H1 (cell line): ENCODE measurements around the gene TMEM181. TPM values are rescaled to one million over a fixed set of nuclear protein-coding genes. Genes with fewer than 3 reads are reported as not detected.

Experiments
- CTCF ChIA-PET: fragments of 300-600 bp; sonication (Branson Sonifier 250); formaldehyde crosslinking; loops from one replicate; lab custom pipeline; 2021; ENCODE audit not compliant: partially characterized antibody; lab: Charles Lee
- POLR2A ChIA-PET: fragments of 300-600 bp; sonication (Branson Sonifier 250); formaldehyde crosslinking; loops from one replicate; lab custom pipeline; 2021; ENCODE audit warnings: inconsistent platforms; ENCODE audit not compliant: partially characterized antibody; lab: Charles Lee
- DNase-seq, 2 experiments: peaks; one replicate each; pipeline versions ENCODE4 v3.0.0 to v3.0.0-alpha.2; 2010 to 2022; ENCODE audit warnings: low spot score in 2 of 2, low read depth in 1 of 2, mixed read lengths in 1 of 2
- FAIRE-seq: peaks from 2 replicates; lab custom pipeline; 2011; peaks lifted over from hg19 to GRCh38; lab: Jason Lieb, UNC
- H2AFZ ChIP-seq: 2 replicates; pipeline ENCODE4 v1.8.1; 2012; ENCODE audit warnings: low read length, inconsistent platforms
- H2AK5ac ChIP-seq: 2 replicates; pipeline ENCODE4 v1.6.1; 2013; ENCODE audit warnings: low read depth, low read length
- H2BK120ac ChIP-seq: replicated peaks from 2 replicates; pipeline ENCODE3; 2013; ENCODE audit warnings: low read depth, low read length, inconsistent platforms
- H2BK12ac ChIP-seq: 2 replicates; pipeline ENCODE4 v1.6.1; 2013; ENCODE audit warnings: low read depth, low read length
- H2BK15ac ChIP-seq: 2 replicates; pipeline ENCODE4 v1.6.1; 2013; ENCODE audit warnings: low read length
- H2BK20ac ChIP-seq: 2 replicates; pipeline ENCODE4 v1.6.1; 2013; ENCODE audit warnings: low read length
- H2BK5ac ChIP-seq: 2 replicates; pipeline ENCODE4 v1.6.1; 2013; ENCODE audit warnings: low read depth, low read length
- H3K14ac ChIP-seq: 2 replicates; pipeline ENCODE4 v1.6.1; 2013; ENCODE audit warnings: inconsistent platforms; ENCODE audit not compliant: insufficient read length
- H3K18ac ChIP-seq: 2 replicates; pipeline ENCODE4 v1.6.1; 2013; ENCODE audit warnings: low read length; ENCODE audit errors: extremely low read depth
- H3K23ac ChIP-seq: 2 replicates; pipeline ENCODE4 v1.6.1; 2013; ENCODE audit warnings: inconsistent platforms; ENCODE audit not compliant: insufficient read length
- H3K23me2 ChIP-seq: 2 replicates; pipeline ENCODE4 v1.6.1; 2013; ENCODE audit warnings: low read depth, low read length
- H3K27ac ChIP-seq: 2 replicates; pipeline ENCODE4 v1.6.1; 2011; ENCODE audit warnings: low read depth, low read length, inconsistent platforms
- H3K27me3 ChIP-seq, 4 experiments: replicated peaks in 1 of 4; 1 replicate in 1 of 4; 2 replicates in 3 of 4; pipeline versions ENCODE4 v1.6.1 to v1.8.1; 2011 to 2013; ENCODE audit warnings: low read length in 3 of 4, mild to moderate bottlenecking in 3 of 4, inconsistent platforms in 2 of 4, mixed read lengths in 2 of 4, moderate library complexity in 1 of 4; ENCODE audit not compliant: control insufficient read depth in 3 of 4, insufficient read depth in 3 of 4; ENCODE audit errors: extremely low read depth in 1 of 4
- H3K36me3 ChIP-seq, 4 experiments: 2 replicates each; pipeline versions ENCODE4 v1.6.1 to v1.8.1; 2011 to 2013; ENCODE audit warnings: mild to moderate bottlenecking in 4 of 4, low read length in 3 of 4, moderate library complexity in 2 of 4, control low read depth in 1 of 4, inconsistent platforms in 1 of 4; ENCODE audit not compliant: insufficient read depth in 4 of 4, control insufficient read depth in 2 of 4
- H3K4ac ChIP-seq: replicated peaks from 2 replicates; pipeline ENCODE3; 2013; ENCODE audit warnings: low read length, low read depth, mixed read lengths, inconsistent platforms; ENCODE audit not compliant: insufficient read length
- H3K4me1 ChIP-seq, 4 experiments: replicated peaks in 1 of 4; 1 replicate in 1 of 4; 2 replicates in 3 of 4; pipeline versions ENCODE4 v1.6.1 to v1.8.1; 2011 to 2013; ENCODE audit warnings: low read length in 3 of 4, inconsistent platforms in 2 of 4, mixed read lengths in 1 of 4; ENCODE audit not compliant: insufficient read depth in 4 of 4, control insufficient read depth in 3 of 4
- H3K4me2 ChIP-seq, 2 experiments: 2 replicates each; pipeline versions ENCODE4 v1.6.1 to v1.8.1; 2011 to 2013; ENCODE audit warnings: low read depth in 2 of 2, low read length in 2 of 2, control low read depth in 1 of 2, inconsistent platforms in 1 of 2, mild to moderate bottlenecking in 1 of 2; ENCODE audit not compliant: insufficient read depth in 1 of 2
- H3K4me3 ChIP-seq, 4 experiments: fragments of 200-600, 300-600 bp in 1 of 4; sonication (generic), shearing (Covaris generic), sonication (Bioruptor Twin) in 1 of 4; 2 replicates each; pipeline versions ENCODE4 v1.5.1 to v1.8.1; 2011 to 2016; ENCODE audit warnings: low read length in 4 of 4, low read depth in 3 of 4, control low read depth in 2 of 4, inconsistent platforms in 2 of 4, mild to moderate bottlenecking in 2 of 4, mixed read lengths in 1 of 4, moderate library complexity in 1 of 4; ENCODE audit not compliant: insufficient read depth in 2 of 4; ENCODE audit errors: extremely low read depth in 1 of 4
- H3K56ac ChIP-seq: replicated peaks from 2 replicates; pipeline ENCODE3; 2013; ENCODE audit warnings: low read depth, mild to moderate bottlenecking, mixed read lengths, low read length, inconsistent platforms; ENCODE audit not compliant: insufficient read length
- H3K79me1 ChIP-seq: 2 replicates; pipeline ENCODE4 v1.6.1; 2013; ENCODE audit warnings: low read depth, low read length, control low read depth
- H3K79me2 ChIP-seq, 2 experiments: 2 replicates each; pipeline versions ENCODE4 v1.6.1 to v1.8.1; 2012 to 2013; ENCODE audit warnings: low read length in 2 of 2, mild to moderate bottlenecking in 2 of 2, inconsistent platforms in 1 of 2; ENCODE audit not compliant: insufficient read depth in 2 of 2, control insufficient read depth in 1 of 2
- H3K9ac ChIP-seq, 4 experiments: replicated peaks in 1 of 4; 1 replicate in 1 of 4; 2 replicates in 3 of 4; pipeline versions ENCODE4 v1.6.1 to v1.8.1; 2011 to 2013; ENCODE audit warnings: low read depth in 3 of 4, low read length in 3 of 4, control low read depth in 2 of 4, mild to moderate bottlenecking in 2 of 4, moderate library complexity in 2 of 4, inconsistent platforms in 1 of 4; ENCODE audit errors: extremely low read depth in 1 of 4
- H3K9me3 ChIP-seq, 2 experiments: 2 replicates each; pipeline versions ENCODE4 v1.6.1 to v1.8.1; 2012 to 2013; ENCODE audit warnings: mild to moderate bottlenecking in 2 of 2, moderate library complexity in 2 of 2, control low read depth in 1 of 2, inconsistent platforms in 1 of 2, low read depth in 1 of 2, low read length in 1 of 2, mixed read lengths in 1 of 2; ENCODE audit not compliant: insufficient read depth in 2 of 2
- H4K20me1 ChIP-seq, 2 experiments: replicated peaks in 1 of 2; 2 replicates each; pipeline versions ENCODE3 to v1.8.1; 2011 to 2013; ENCODE audit warnings: inconsistent platforms in 2 of 2, low read length in 2 of 2, mild to moderate bottlenecking in 1 of 2; ENCODE audit not compliant: insufficient read depth in 2 of 2, control insufficient read depth in 1 of 2
- H4K5ac ChIP-seq: 2 replicates; pipeline ENCODE4 v1.6.1; 2013; ENCODE audit warnings: low read length, low read depth, mixed read lengths, inconsistent platforms; ENCODE audit not compliant: insufficient read length
- H4K8ac ChIP-seq: 2 replicates; pipeline ENCODE4 v1.8.0; 2013; ENCODE audit warnings: mild to moderate bottlenecking, moderate library complexity, low read length, inconsistent platforms; ENCODE audit not compliant: insufficient read depth; ENCODE audit errors: extremely low read depth
- H4K91ac ChIP-seq: replicated peaks from 2 replicates; pipeline ENCODE3; 2013; ENCODE audit warnings: low read length, mixed read lengths, inconsistent platforms; ENCODE audit not compliant: insufficient read length
- CREB1 ChIP-seq: IDR thresholded peaks from 2 replicates; pipeline ENCODE4 v1.6.1; 2012; ENCODE audit warnings: inconsistent platforms
- CTCF ChIP-seq, 3 experiments: IDR thresholded peaks; 1 replicate in 2 of 3; 2 replicates in 1 of 3; pipeline versions ENCODE4 v1.5.1 to v1.6.1; 2011; ENCODE audit warnings: low read length in 3 of 3, mild to moderate bottlenecking in 3 of 3, inconsistent platforms in 2 of 3, low read depth in 1 of 3, moderate library complexity in 1 of 3; ENCODE audit not compliant: insufficient read depth in 1 of 3; ENCODE audit errors: control extremely low read depth in 1 of 3
- KDM5A ChIP-seq: fragments of 200-600 bp; IDR thresholded peaks from 2 replicates; pipeline ENCODE4 v1.7.1; 2012; ENCODE audit warnings: mild to moderate bottlenecking, low read length, inconsistent platforms, mixed read lengths
- RAD21 ChIP-seq, 2 experiments: IDR thresholded peaks in 1 of 2; conservative IDR thresholded peaks in 1 of 2; 2 replicates each; pipeline ENCODE4 v1.6.1; 2011; ENCODE audit warnings: low read depth in 2 of 2, low read length in 2 of 2, improper control_type of control experiment in 1 of 2, inconsistent platforms in 1 of 2, mild to moderate bottlenecking in 1 of 2, moderate library complexity in 1 of 2
- RFX5 ChIP-seq: IDR thresholded peaks from 2 replicates; pipeline ENCODE4 v1.6.1; 2011; ENCODE audit warnings: low read depth, low read length, improper control_type of control experiment, borderline replicate concordance
- TAF7 ChIP-seq: optimal IDR thresholded peaks from 2 replicates; pipeline ENCODE3; 2011; ENCODE audit warnings: low read depth, mild to moderate bottlenecking, inconsistent platforms, low read length, moderate library complexity, borderline replicate concordance
- TCF12 ChIP-seq: IDR thresholded peaks from 2 replicates; pipeline ENCODE4 v1.6.1; 2011; ENCODE audit warnings: low read depth, mild to moderate bottlenecking, low read length
- YY1 ChIP-seq: IDR thresholded peaks from 2 replicates; pipeline ENCODE4 v1.6.1; 2011; ENCODE audit warnings: low read depth, mild to moderate bottlenecking, low read length
- WGBS, 2 experiments: shearing (Covaris generic) in 1 of 2; methylation state at CpG; one replicate each; pipeline versions ENCODE4 v1.1.6 to v1.1.7; 2013 to 2015; ENCODE audit warnings: low lambda C conversion rate in 2 of 2, mixed read lengths in 2 of 2, inconsistent platforms in 1 of 2, low coverage in 1 of 2, missing lambda C conversion rate in 1 of 2; ENCODE audit not compliant: insufficient replicate concordance in 2 of 2, insufficient coverage in 1 of 2, insufficient read length in 1 of 2; ENCODE audit errors: extremely low coverage in 1 of 2, missing lambda C conversion rate in 1 of 2; 5-methylcytosine and 5-hydroxymethylcytosine counted together
- polyA plus RNA-seq, 7 experiments: library from polyadenylated mRNA; depleted of rRNA in 3 of 7; stranded (reverse) in 5 of 7; unstranded in 2 of 7; fragments of >200 nt in 5 of 7; fragments of 200-250 nt in 2 of 7; gene quantifications; 1 replicate in 5 of 7; 2 replicates in 1 of 7; 4 replicates in 1 of 7; pipeline versions ENCODE4 v1.2.1 to v1.2.3, GENCODE V29; 2011 to 2013; ENCODE audit warnings: missing spikeins in 2 of 7, mixed read lengths in 2 of 7
- total RNA-seq: library from RNA; stranded (reverse); fragmentation: NEBNext Ultra II Directional; extraction: Animal tissue kit (Norgen Biotek cat#: 25700); gene quantifications from 2 replicates; pipeline ENCODE4 v1.2.1, GENCODE V29; 2021
- TF ChIP-seq, protein P1 (sequence below): IDR thresholded peaks from 2 replicates; pipeline ENCODE4 v1.6.1; 2011; ENCODE audit warnings: low read length, improper control_type of control experiment

The TMEM181 gene
- total and polyA plus RNA-seq, 2 of the 8 experiments (the other 6 are each of a cell fraction or from before 2014, with no cell fraction given) = 8.6 to 19.0 TPM

- no peak overlapping the region for H2BK15ac ChIP-seq
- peaks cover 5 to 13% (median 12%) of the 10 kb centered on the region in 4 experiments for H3K4me1 ChIP-seq
- no peak for DNase-seq
- no peaks in the 10 kb centered on the region for H3K9me3 ChIP-seq
- no peak overlapping the region for H3K27ac ChIP-seq
- no peak overlapping the region for H3K23ac ChIP-seq
- H4K91ac ChIP-seq = no peak overlapping the region
- H3K4me3 ChIP-seq = no peak overlapping the region
- ChIA-PET CTCF (interaction anchor here (0.6 to 2.3 kb wide), 11 partner anchors 20 to 170 kb away, joined by 3 to 8 read pairs (median 3); no protein-coding TSS in a partner anchor), POLR2A (no interaction called here)
- no peak overlapping the region for H2AFZ ChIP-seq
- H4K5ac ChIP-seq = no peak overlapping the region
- no peak for FAIRE-seq
- peaks cover 47% of the 10 kb centered on the region for H3K79me1 ChIP-seq
- no peak overlapping the region for H3K56ac ChIP-seq
- no peak overlapping the region for H3K14ac ChIP-seq
- H3K18ac ChIP-seq = no peak overlapping the region
- H3K4me2 ChIP-seq = no peak overlapping the region
- TF ChIP-seq TAF7 (no peak), KDM5A (no peak), CTCF (IDR thresholded peaks at IDR 0.05; ENCODE audit: control extremely low read depth in 1 of 3, insufficient read depth in 1 of 3, low read depth in 1 of 3, low read length in 3 of 3) (peak in 2 of 3 experiments; percentile 5 to 38; a peak in 2 of 4 replicates), RAD21 (IDR thresholded peaks at IDR 0.05 in 1 of 2, conservative IDR thresholded peaks at IDR 0.05 in 1 of 2; ENCODE audit: low read depth in 2 of 2, low read length in 2 of 2) (peak in 1 of 2 experiments; percentile 25; a peak in 1 of 4 replicates), TCF12 (no peak), YY1 (no peak), RFX5 (no peak), CREB1 (no peak)
- TF ChIP-seq, protein P1, sequence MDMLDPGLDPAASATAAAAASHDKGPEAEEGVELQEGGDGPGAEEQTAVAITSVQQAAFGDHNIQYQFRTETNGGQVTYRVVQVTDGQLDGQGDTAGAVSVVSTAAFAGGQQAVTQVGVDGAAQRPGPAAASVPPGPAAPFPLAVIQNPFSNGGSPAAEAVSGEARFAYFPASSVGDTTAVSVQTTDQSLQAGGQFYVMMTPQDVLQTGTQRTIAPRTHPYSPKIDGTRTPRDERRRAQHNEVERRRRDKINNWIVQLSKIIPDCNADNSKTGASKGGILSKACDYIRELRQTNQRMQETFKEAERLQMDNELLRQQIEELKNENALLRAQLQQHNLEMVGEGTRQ = no peak
- no peak overlapping the region for H2BK20ac ChIP-seq
- no peak overlapping the region for H4K8ac ChIP-seq
- H4K20me1 ChIP-seq = peaks cover 39 to 48% of the 10 kb centered on the region in 2 experiments
- H2BK120ac ChIP-seq = no peak overlapping the region
- no peak overlapping the region for H3K4ac ChIP-seq
- WGBS, 2 experiments = 90% methylated on average over 14 of the region's 14 CpGs; no CpG with 5 or more reads in 1 of the 2 experiments
- peaks cover 7 to 96% of the 10 kb centered on the region in 2 experiments; a peak in 3 of 4 replicates for H3K79me2 ChIP-seq
- H2BK12ac ChIP-seq = no peak overlapping the region
- no peaks in the 10 kb centered on the region for H3K27me3 ChIP-seq
- peak overlapping the region; percentile 56; the same call in 1 of the 2 replicates for H2BK5ac ChIP-seq
- no peaks in the 10 kb centered on the region for H3K36me3 ChIP-seq
- H3K9ac ChIP-seq = no peak overlapping the region
- no peak overlapping the region for H2AK5ac ChIP-seq
- H3K23me2 ChIP-seq = no peaks in the 10 kb centered on the region; the same call in 1 of the 2 replicates
Observed at GRCh38 chr6:158565482-158566040, 5.7 kb downstream of the TMEM181 start.
